NCI-H2107 (cell line): ENCODE measurements around the gene C2CD2.

Source experiments
- DNase-seq: peaks from one replicate; lab custom pipeline; 2025; lab: John Stamatoyannopoulos, UW

Gene C2CD2

DNA sequence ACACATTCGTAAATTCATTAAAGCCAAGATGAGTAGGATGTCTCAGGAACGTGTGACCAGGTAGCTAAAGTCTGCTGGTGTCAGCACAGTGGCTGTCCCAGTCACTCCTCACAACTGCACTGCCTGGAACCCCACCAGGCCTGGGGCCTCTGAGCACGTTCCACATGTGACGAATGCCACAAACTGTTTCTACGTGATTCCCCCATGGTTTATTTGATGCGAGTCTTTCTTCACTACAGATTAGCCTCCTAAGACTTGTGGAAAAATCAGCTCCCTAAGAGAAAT lies 107.8 kb downstream of the C2CD2 start:
- DNase-seq, result no peak

DNA sequence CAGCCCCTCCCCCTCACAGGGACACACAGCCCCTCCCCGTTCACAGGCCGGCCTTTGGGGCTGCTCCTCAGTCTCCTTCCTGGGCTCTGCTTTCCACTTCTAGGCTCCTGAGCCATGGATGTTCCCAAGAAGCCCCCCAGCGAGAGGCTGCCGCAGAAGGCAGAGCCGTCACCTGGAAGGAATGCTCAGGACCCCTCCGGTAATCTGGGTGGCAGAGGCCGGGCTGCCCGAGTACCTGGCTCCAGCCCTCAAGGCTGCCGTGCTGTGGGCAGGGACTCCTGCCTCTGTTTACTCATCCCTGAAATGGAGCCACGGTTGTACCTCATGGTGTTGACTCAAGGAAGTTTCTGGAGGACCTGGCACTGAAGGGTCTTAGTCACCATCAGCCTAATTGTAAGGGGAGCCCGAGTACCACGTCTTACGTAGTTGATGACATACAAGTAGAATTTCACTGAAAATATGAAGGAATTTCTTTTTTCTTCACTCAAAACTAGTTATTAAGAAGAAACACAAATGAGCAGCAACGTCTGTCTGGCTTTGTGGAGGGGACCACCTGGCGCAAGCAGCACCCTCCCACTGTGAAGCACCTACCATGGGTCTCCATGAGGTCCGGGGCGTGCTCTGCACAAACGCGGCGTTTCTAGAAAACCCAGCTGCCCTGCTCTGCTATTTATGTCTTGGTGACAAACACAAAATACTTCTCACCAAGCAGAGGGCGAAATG lies 108.3 kb downstream of the C2CD2 start:
- no peak for DNase-seq

DNA sequence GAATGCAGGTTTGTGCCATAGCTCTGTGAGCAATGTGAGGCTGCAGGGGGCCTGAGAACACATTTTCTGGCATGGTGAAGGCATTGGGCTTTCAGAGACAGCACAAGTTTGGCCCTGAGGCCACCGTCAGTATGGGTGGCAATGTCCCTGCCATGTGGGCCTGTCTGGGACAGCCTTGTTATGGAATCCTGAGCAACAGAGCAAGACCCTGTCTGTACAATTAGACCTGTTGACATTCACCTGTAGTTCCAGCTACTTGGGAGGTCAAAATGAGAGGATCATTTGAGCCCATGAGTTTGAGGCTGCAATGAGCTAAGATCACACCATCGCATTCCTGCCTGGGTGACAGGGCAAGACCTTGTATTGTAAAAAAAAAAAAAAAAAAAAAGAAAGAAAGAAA lies 110.2 kb downstream of the C2CD2 start:
- no peak for DNase-seq

DNA sequence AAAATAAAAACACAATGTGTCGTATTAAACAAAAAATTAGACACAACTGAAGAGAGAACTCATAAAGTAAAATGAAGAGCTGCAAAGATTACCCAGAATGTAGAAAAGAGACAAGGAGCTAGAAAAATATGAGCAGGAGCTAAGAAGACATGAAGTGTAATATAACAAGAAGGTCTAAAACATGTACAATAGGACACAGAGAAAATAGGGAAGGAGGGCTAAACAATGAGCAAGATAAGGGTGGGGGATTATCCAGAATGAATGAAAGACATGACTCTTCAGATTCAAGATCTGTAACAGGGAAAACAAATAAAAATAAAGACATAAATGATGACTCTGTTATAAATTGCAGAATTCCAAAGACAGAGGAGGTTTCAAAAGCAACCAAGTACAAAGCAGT lies 112.9 kb downstream of the C2CD2 start:
- no peak for DNase-seq

DNA sequence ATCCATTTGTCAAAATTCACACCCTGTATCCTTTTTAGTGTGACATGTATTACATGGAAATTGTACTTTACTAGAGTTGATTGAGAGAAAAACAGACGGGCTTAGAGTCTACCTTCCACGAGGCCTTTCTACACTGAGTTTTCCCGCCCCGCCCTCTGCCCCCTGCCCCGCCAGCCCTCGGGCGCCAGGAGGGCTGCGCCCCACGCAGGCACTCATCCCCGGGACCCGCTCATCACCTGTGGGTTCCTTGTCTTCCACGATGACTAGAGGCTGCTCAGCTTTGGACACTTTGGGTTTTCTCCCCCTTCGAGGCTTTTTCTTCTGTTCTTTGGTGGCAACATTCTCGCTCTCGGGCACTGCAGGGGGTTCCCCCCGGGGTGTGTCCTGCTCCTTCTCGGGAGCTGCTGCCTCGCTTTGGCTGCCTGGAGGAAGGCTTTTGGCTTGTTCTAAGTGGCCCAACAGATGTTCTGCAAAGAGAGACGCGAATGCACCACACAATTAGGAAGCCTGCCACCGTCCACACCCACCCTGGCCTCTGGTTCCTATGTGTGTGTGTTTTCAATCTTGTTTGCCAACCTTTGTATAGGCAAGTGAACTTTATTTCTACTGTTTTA lies 114.3 kb downstream of the C2CD2 start:
- no peak for DNase-seq

DNA sequence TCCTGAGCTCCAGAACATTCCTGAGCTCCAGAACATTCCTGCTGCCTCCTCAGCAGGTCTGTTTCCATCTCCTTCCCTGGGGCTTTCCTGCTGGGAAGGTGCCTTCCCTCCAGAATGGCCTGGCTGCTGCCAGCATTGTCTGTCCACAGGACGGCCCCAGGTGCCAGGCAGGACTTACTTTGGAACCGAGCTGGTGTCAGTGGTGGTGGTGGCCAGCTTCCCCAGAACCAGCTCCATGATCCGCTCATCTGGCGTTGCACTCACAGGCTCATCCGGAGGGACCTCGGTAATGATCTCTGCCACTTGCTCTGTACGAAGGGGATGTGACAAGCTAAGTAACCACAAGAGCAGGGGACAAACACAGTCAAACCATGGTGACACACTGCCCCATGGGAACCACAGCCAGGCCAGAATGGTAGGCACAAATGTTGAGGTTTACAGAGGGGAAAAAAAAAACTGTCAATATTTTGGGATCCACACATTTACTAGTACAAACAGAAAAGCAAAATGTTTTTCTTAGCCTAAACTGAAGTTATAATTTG lies 116.0 kb downstream of the C2CD2 start:
- DNase-seq, result no peak

DNA sequence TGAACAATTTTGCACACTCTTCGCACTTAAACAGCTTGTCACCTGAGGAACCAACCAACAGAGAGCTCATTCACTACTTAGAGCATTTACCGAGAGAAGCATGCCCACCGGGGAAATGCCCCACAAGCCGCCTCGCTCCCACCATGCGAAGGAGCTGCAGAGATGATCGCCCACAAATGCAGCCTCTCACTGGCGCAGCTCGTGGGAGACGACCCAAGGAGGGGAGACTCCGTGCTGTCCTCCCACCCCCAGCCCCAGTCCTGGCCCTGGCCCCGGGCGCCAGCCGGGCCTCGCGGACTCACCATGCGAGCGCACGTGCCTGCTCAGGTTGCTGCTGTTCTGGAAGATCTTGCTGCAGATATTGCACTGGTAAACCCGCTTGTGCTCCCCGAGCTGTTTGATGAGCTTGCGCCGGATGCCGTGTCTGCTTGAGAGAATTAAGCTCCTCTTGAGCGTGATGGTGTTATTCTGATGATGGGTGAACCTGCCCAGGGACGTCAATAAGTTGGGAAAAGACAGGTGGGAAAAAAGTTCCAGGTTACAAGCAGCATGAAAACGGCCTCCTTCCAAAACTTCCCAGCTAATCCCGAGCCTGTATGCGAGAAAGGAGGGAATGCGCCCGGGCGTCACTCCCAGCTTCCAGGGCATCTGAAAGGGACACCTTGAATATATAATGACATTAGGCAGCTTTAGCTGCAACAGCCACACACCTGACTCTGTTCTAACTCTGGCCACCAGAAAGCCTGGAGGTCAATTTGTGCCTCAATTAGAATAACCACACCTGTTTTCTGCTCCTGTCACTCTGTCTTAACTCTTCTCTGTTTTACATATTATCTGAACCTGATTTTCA lies 117.4 kb downstream of the C2CD2 start:
- DNase-seq, result no peak

DNA sequence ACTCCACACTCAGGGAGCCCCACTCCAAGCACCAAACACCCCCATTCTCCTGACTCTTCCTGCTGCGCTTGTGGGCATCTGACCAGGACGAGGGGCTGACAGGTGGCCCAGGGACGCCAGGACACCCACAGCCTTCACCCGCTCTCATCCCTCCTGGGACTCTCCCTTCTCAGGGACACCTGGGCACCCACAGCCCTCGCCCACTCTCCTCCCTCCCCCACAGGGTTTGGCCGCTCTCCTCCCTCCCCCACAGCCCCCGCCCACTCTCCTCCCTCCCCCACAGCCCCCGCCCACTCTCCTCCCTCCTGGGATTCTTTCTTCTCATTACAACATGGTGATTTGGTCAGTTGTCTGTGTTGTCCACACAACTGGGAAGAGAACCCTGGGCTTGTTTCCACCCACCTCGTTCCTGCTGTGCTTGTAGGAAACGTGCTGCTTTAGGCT lies 118.1 kb downstream of the C2CD2 start:
- DNase-seq, result no peak
